ENCODE measurements around the gene TEX51.

Gene TEX51

GRCh38 chr2:126930970-126931590, 32.4 kb downstream of the TEX51 start:
- no peaks in the 10 kb centered on the region for H4K20me1 ChIP-seq (ENCODE audit: insufficient read depth, low read length, poor library complexity, severe bottlenecking)
- H3F3A ChIP-seq (ENCODE audit: low read depth), result no peaks in the 10 kb centered on the region
- H3K27me3 ChIP-seq (ENCODE audit: insufficient read depth, low read length, poor library complexity, severe bottlenecking), result no peaks in the 10 kb centered on the region
- H2AFZ ChIP-seq (ENCODE audit: low read length), result no peak overlapping the region
- TF ChIP-seq EZH2phosphoT487 (IDR thresholded peaks at IDR 0.05; ENCODE audit: borderline replicate concordance), result no peak
- no peak for TF ChIP-seq CTCF (conservative IDR thresholded peaks at IDR 0.05; ENCODE audit: low read length)
- H3K36me3 ChIP-seq (ENCODE audit: insufficient read depth, low read length), result no peaks in the 10 kb centered on the region
- no peak overlapping the region for H3K4me3 ChIP-seq (ENCODE audit: low read length, poor library complexity, severe bottlenecking)
- H3K79me2 ChIP-seq (ENCODE audit: insufficient read depth, low read length), result no peaks in the 10 kb centered on the region
- no peaks in the 10 kb centered on the region for H3K4me1 ChIP-seq (ENCODE audit: insufficient read depth, low read length, poor library complexity, severe bottlenecking)
- no peak overlapping the region for H3K4me2 ChIP-seq (ENCODE audit: low read depth, low read length, poor library complexity, severe bottlenecking)
- no peaks in the 10 kb centered on the region for H3K9me2 ChIP-seq (replicated peaks; ENCODE audit: low read depth, low read length)
- H3K9me3 ChIP-seq (ENCODE audit: insufficient read depth, low read depth, low read length), result no peaks in the 10 kb centered on the region
- no peak overlapping the region for H3K9ac ChIP-seq (ENCODE audit: low read depth, low read length, poor library complexity, severe bottlenecking)

GRCh38 chr2:126932529-126932928, 33.8 kb downstream of the TEX51 start:
- Histone ChIP-seq H4K20me1 (ENCODE audit: insufficient read depth, low read length, poor library complexity, severe bottlenecking) (no peaks in the 10 kb centered on the region), H3K9ac (ENCODE audit: low read depth, low read length, poor library complexity, severe bottlenecking) (no peak overlapping the region), H3K27me3 (ENCODE audit: insufficient read depth, low read length, poor library complexity, severe bottlenecking) (no peaks in the 10 kb centered on the region), H3K9me3 (ENCODE audit: insufficient read depth, low read depth, low read length) (no peaks in the 10 kb centered on the region), H3K79me2 (ENCODE audit: insufficient read depth, low read length) (no peaks in the 10 kb centered on the region), H3K9me2 (replicated peaks; ENCODE audit: low read depth, low read length) (no peaks in the 10 kb centered on the region), H3K4me3 (ENCODE audit: low read length, poor library complexity, severe bottlenecking) (no peak overlapping the region), H3K36me3 (ENCODE audit: insufficient read depth, low read length) (no peaks in the 10 kb centered on the region), H3K4me2 (ENCODE audit: low read depth, low read length, poor library complexity, severe bottlenecking) (no peak overlapping the region), H3K4me1 (ENCODE audit: insufficient read depth, low read length, poor library complexity, severe bottlenecking) (no peaks in the 10 kb centered on the region), H3F3A (ENCODE audit: low read depth) (no peaks in the 10 kb centered on the region), H2AFZ (ENCODE audit: low read length) (no peak overlapping the region)
- TF ChIP-seq EZH2phosphoT487 (IDR thresholded peaks at IDR 0.05; ENCODE audit: borderline replicate concordance) (no peak), CTCF (conservative IDR thresholded peaks at IDR 0.05; ENCODE audit: low read length) (no peak)

- Histone ChIP-seq H3K4me3 (ENCODE audit: low read length, poor library complexity, severe bottlenecking) (no peak overlapping the region), H3K4me2 (ENCODE audit: low read depth, low read length, poor library complexity, severe bottlenecking) (no peak overlapping the region), H3F3A (ENCODE audit: low read depth) (no peaks in the 10 kb centered on the region), H3K9me2 (replicated peaks; ENCODE audit: low read depth, low read length) (no peaks in the 10 kb centered on the region), H3K4me1 (ENCODE audit: insufficient read depth, low read length, poor library complexity, severe bottlenecking) (no peaks in the 10 kb centered on the region), H4K20me1 (ENCODE audit: insufficient read depth, low read length, poor library complexity, severe bottlenecking) (no peaks in the 10 kb centered on the region), H2AFZ (ENCODE audit: low read length) (no peak overlapping the region), H3K79me2 (ENCODE audit: insufficient read depth, low read length) (no peaks in the 10 kb centered on the region), H3K36me3 (ENCODE audit: insufficient read depth, low read length) (no peaks in the 10 kb centered on the region), H3K9ac (ENCODE audit: low read depth, low read length, poor library complexity, severe bottlenecking) (no peak overlapping the region), H3K27me3 (ENCODE audit: insufficient read depth, low read length, poor library complexity, severe bottlenecking) (no peaks in the 10 kb centered on the region), H3K9me3 (ENCODE audit: insufficient read depth, low read depth, low read length) (no peaks in the 10 kb centered on the region)
- no peak for TF ChIP-seq EZH2phosphoT487 (IDR thresholded peaks at IDR 0.05; ENCODE audit: borderline replicate concordance)
- no peak for TF ChIP-seq CTCF (conservative IDR thresholded peaks at IDR 0.05; ENCODE audit: low read length)
Measured at GRCh38 chr2:126932966-126933710, 34.4 kb downstream of the TEX51 start.
